HEK293 (cell line): Measurements from ENCODE around the gene DDO.

ENCODE experiments used
- CTCF ChIA-PET: fragments of 350-600 bp; formaldehyde crosslinking; extraction: SDS; loops from one replicate; lab custom pipeline; 2021; ENCODE audit warnings: antibody characterized with exemption; lab: Yijun Ruan, JAX
- POLR2A ChIA-PET: fragments of 300-600 bp; formaldehyde crosslinking; extraction: SDS; loops from one replicate; lab custom pipeline; 2020; ENCODE audit warnings: antibody characterized with exemption, inconsistent platforms; lab: Yijun Ruan, JAX
- H3K27ac ChIP-seq: fragments of 200-500 bp; sonication (Bioruptor generic); 2 replicates; pipeline ENCODE4 v1.5.1; 2014; ENCODE audit warnings: low read depth, low read length, control low read depth, inconsistent platforms; ENCODE audit errors: extremely low read depth
- H3K36me3 ChIP-seq, 2 experiments: fragments of 200-500 bp in 1 of 2; sonication (Bioruptor generic) in 1 of 2; 1 replicate in 1 of 2; 2 replicates in 1 of 2; pipeline ENCODE4 v1.5.1; 2014 to 2017; ENCODE audit warnings: inconsistent platforms in 2 of 2, low read length in 2 of 2; ENCODE audit not compliant: control insufficient read depth in 2 of 2, insufficient read depth in 1 of 2
- H3K4me1 ChIP-seq: fragments of 200-500 bp; sonication (Bioruptor generic); 2 replicates; pipeline ENCODE4 v1.5.1; 2014; ENCODE audit warnings: mild to moderate bottlenecking, low read length, inconsistent platforms; ENCODE audit not compliant: control insufficient read depth, insufficient read depth
- H3K4me3 ChIP-seq: 2 replicates; pipeline ENCODE4 v1.5.1; 2011; ENCODE audit warnings: low read depth, mild to moderate bottlenecking, control low read depth, low read length, moderate library complexity
- H3K9me3 ChIP-seq: fragments of 200-500 bp; sonication (Bioruptor generic); 2 replicates; pipeline ENCODE4 v1.5.1; 2014; ENCODE audit warnings: low read depth, low read length, inconsistent platforms; ENCODE audit not compliant: control insufficient read depth, insufficient read depth
- BCL11A ChIP-seq: fragments of 450-650 bp; formaldehyde crosslinking; IDR thresholded peaks from 2 replicates; pipeline ENCODE4 v1.5.1; 2016; ENCODE audit warnings: low read depth, missing biosample characterization, missing genetic modification characterization
- KLF10 ChIP-seq: fragments of 450-650 bp; IDR thresholded peaks from 2 replicates; pipeline ENCODE4 v1.5.1; 2018; ENCODE audit warnings: missing biosample characterization, mild to moderate bottlenecking, missing genetic modification characterization
- KLF17 ChIP-seq: fragments of 450-650 bp; formaldehyde crosslinking; IDR thresholded peaks from 2 replicates; pipeline ENCODE4 v1.5.1; 2016; ENCODE audit warnings: missing biosample characterization, missing genetic modification characterization
- YY2 ChIP-seq: fragments of 450-650 bp; formaldehyde crosslinking; IDR thresholded peaks from 2 replicates; pipeline ENCODE4 v1.5.1; 2016; ENCODE audit warnings: missing biosample characterization, missing genetic modification characterization
- ZBTB20 ChIP-seq: fragments of 450-650 bp; formaldehyde crosslinking; IDR thresholded peaks from 2 replicates; pipeline ENCODE4 v1.5.1; 2016; ENCODE audit warnings: missing biosample characterization, missing genetic modification characterization
- ZBTB21 ChIP-seq: fragments of 450-650 bp; formaldehyde crosslinking; IDR thresholded peaks from 2 replicates; pipeline ENCODE4 v1.5.1; 2017; ENCODE audit warnings: missing biosample characterization, missing genetic modification characterization
- ZFP41 ChIP-seq: fragments of 450-650 bp; formaldehyde crosslinking; IDR thresholded peaks from 2 replicates; pipeline ENCODE4 v1.5.1; 2016; ENCODE audit warnings: missing biosample characterization, missing genetic modification characterization, borderline replicate concordance
- ZFP69B ChIP-seq: fragments of 450-650 bp; formaldehyde crosslinking; IDR thresholded peaks from 2 replicates; pipeline ENCODE4 v1.5.1; 2016; ENCODE audit warnings: missing biosample characterization, missing genetic modification characterization
- ZNF140 ChIP-seq: fragments of 450-650 bp; formaldehyde crosslinking; IDR thresholded peaks from 2 replicates; pipeline ENCODE4 v1.5.1; 2016; ENCODE audit warnings: missing biosample characterization, missing genetic modification characterization
- ZNF175 ChIP-seq: fragments of 450-650 bp; formaldehyde crosslinking; IDR thresholded peaks from 2 replicates; pipeline ENCODE4 v1.5.1; 2016; ENCODE audit warnings: missing biosample characterization, missing genetic modification characterization
- ZNF211 ChIP-seq: fragments of 450-650 bp; formaldehyde crosslinking; IDR thresholded peaks from 2 replicates; pipeline ENCODE4 v1.5.1; 2016; ENCODE audit warnings: low read depth, missing biosample characterization, missing genetic modification characterization
- ZNF366 ChIP-seq: fragments of 450-650 bp; formaldehyde crosslinking; conservative IDR thresholded peaks from 2 replicates; pipeline ENCODE4 v1.5.1; 2016; ENCODE audit warnings: missing biosample characterization, missing genetic modification characterization
- ZNF391 ChIP-seq: fragments of 450-650 bp; formaldehyde crosslinking; IDR thresholded peaks from 2 replicates; pipeline ENCODE4 v1.5.1; 2016; ENCODE audit warnings: low read depth, missing biosample characterization, missing genetic modification characterization, borderline replicate concordance
- ZNF423 ChIP-seq: fragments of 450-650 bp; formaldehyde crosslinking; IDR thresholded peaks from 2 replicates; pipeline ENCODE4 v1.5.1; 2016; ENCODE audit warnings: missing biosample characterization, missing genetic modification characterization
- ZNF529 ChIP-seq: fragments of 450-650 bp; formaldehyde crosslinking; IDR thresholded peaks from 2 replicates; pipeline ENCODE4 v1.5.1; 2017; ENCODE audit warnings: missing genetic modification characterization, missing biosample characterization; ENCODE audit not compliant: insufficient replicate concordance
- ZNF654 ChIP-seq: fragments of 450-650 bp; formaldehyde crosslinking; IDR thresholded peaks from 2 replicates; pipeline ENCODE4 v1.5.1; 2016; ENCODE audit warnings: low read depth, missing biosample characterization, missing genetic modification characterization
- ZNF664 ChIP-seq: fragments of 450-650 bp; formaldehyde crosslinking; IDR thresholded peaks from 2 replicates; pipeline ENCODE4 v1.5.1; 2016; ENCODE audit warnings: missing biosample characterization, missing genetic modification characterization
- ZSCAN16 ChIP-seq: fragments of 450-650 bp; formaldehyde crosslinking; IDR thresholded peaks from 2 replicates; pipeline ENCODE4 v1.5.1; 2016; ENCODE audit warnings: missing biosample characterization, missing genetic modification characterization
- TF ChIP-seq, protein P1 (sequence below): fragments of 450-650 bp; IDR thresholded peaks from 2 replicates; pipeline ENCODE4 v1.5.1; 2018; ENCODE audit warnings: missing biosample characterization, mild to moderate bottlenecking, missing genetic modification characterization
- TF ChIP-seq, protein P2 (sequence below): fragments of 450-650 bp; formaldehyde crosslinking; IDR thresholded peaks from 2 replicates; pipeline ENCODE4 v1.5.0; 2017; ENCODE audit warnings: missing biosample characterization, missing genetic modification characterization, borderline replicate concordance

The DDO gene

GRCh38 chr6:110430236-110430635, 14.9 kb upstream of the DDO start:
- no peaks in the 10 kb centered on the region for H3K4me1 ChIP-seq
- H3K9me3 ChIP-seq = no peaks in the 10 kb centered on the region
- no peaks in the 10 kb centered on the region for H3K36me3 ChIP-seq
- H3K4me3 ChIP-seq = no peak overlapping the region
- no peak overlapping the region for H3K27ac ChIP-seq
- ChIA-PET CTCF (interaction anchor here (0.7 kb wide), 1 partner anchor 641 kb away, joined by 3 read pairs; no protein-coding TSS in a partner anchor), POLR2A (no interaction called here)
- TF ChIP-seq KLF10 (tag by site-specific recombination) (no peak), ZNF175 (tag by site-specific recombination) (no peak), YY2 (tag by site-specific recombination) (no peak)

- ChIA-PET CTCF (interaction anchor here (0.6 kb wide), 1 partner anchor 1421 kb away, joined by 3 read pairs; no protein-coding TSS in a partner anchor), POLR2A (no interaction called here)
- no peak for TF ChIP-seq ZNF654
- TF ChIP-seq, protein P1, sequence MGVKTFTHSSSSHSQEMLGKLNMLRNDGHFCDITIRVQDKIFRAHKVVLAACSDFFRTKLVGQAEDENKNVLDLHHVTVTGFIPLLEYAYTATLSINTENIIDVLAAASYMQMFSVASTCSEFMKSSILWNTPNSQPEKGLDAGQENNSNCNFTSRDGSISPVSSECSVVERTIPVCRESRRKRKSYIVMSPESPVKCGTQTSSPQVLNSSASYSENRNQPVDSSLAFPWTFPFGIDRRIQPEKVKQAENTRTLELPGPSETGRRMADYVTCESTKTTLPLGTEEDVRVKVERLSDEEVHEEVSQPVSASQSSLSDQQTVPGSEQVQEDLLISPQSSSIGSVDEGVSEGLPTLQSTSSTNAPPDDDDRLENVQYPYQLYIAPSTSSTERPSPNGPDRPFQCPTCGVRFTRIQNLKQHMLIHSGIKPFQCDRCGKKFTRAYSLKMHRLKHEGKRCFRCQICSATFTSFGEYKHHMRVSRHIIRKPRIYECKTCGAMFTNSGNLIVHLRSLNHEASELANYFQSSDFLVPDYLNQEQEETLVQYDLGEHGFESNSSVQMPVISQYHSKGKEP (tag by site-specific recombination) = no peak
- no peak for TF ChIP-seq BCL11A
- TF ChIP-seq ZBTB21 (tag by site-specific recombination) = no peak
- TF ChIP-seq ZNF423 (tag by site-specific recombination) = no peak
- no peak for TF ChIP-seq ZNF366 (tag by site-specific recombination)
- no peak for TF ChIP-seq ZFP69B
- no peak for TF ChIP-seq ZFP41
- TF ChIP-seq ZBTB20 (tag by site-specific recombination) = no peak
- TF ChIP-seq KLF17 (tag by site-specific recombination) = no peak
- TF ChIP-seq ZNF664 (tag by site-specific recombination) = no peak
- TF ChIP-seq ZNF140 (tag by site-specific recombination) = no peak
- no peak for TF ChIP-seq ZNF529 (tag by site-specific recombination)
- TF ChIP-seq ZNF211 (tag by site-specific recombination) = no peak
- no peak for TF ChIP-seq ZNF391 (tag by site-specific recombination)
- TF ChIP-seq, protein P2, sequence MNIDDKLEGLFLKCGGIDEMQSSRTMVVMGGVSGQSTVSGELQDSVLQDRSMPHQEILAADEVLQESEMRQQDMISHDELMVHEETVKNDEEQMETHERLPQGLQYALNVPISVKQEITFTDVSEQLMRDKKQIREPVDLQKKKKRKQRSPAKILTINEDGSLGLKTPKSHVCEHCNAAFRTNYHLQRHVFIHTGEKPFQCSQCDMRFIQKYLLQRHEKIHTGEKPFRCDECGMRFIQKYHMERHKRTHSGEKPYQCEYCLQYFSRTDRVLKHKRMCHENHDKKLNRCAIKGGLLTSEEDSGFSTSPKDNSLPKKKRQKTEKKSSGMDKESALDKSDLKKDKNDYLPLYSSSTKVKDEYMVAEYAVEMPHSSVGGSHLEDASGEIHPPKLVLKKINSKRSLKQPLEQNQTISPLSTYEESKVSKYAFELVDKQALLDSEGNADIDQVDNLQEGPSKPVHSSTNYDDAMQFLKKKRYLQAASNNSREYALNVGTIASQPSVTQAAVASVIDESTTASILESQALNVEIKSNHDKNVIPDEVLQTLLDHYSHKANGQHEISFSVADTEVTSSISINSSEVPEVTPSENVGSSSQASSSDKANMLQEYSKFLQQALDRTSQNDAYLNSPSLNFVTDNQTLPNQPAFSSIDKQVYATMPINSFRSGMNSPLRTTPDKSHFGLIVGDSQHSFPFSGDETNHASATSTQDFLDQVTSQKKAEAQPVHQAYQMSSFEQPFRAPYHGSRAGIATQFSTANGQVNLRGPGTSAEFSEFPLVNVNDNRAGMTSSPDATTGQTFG (tag by site-specific recombination) = no peak
- no peak for TF ChIP-seq ZSCAN16 (tag by site-specific recombination)
- Histone ChIP-seq H3K4me3 (no peak overlapping the region), H3K9me3 (no peaks in the 10 kb centered on the region), H3K36me3 (no peaks in the 10 kb centered on the region), H3K4me1 (no peaks in the 10 kb centered on the region), H3K27ac (no peak overlapping the region)
Measured at GRCh38 chr6:110428153-110428552, 12.8 kb upstream of the DDO start.
